HG02623 (cell line): ENCODE data around the gene ABHD12.
"Not testable (repeated sequence)": the region's sequence is repeated elsewhere in the genome, so short reads cannot be mapped to it uniquely, and the experiment has no call there.

Source experiments
- ATAC-seq: cut with Tn5 transposase; IDR thresholded peaks from one replicate; pipeline ENCODE4 v1.9.1; 2021; ENCODE audit warnings: moderate library complexity; ENCODE audit not compliant: unreplicated experiment

The ABHD12 gene

DNA sequence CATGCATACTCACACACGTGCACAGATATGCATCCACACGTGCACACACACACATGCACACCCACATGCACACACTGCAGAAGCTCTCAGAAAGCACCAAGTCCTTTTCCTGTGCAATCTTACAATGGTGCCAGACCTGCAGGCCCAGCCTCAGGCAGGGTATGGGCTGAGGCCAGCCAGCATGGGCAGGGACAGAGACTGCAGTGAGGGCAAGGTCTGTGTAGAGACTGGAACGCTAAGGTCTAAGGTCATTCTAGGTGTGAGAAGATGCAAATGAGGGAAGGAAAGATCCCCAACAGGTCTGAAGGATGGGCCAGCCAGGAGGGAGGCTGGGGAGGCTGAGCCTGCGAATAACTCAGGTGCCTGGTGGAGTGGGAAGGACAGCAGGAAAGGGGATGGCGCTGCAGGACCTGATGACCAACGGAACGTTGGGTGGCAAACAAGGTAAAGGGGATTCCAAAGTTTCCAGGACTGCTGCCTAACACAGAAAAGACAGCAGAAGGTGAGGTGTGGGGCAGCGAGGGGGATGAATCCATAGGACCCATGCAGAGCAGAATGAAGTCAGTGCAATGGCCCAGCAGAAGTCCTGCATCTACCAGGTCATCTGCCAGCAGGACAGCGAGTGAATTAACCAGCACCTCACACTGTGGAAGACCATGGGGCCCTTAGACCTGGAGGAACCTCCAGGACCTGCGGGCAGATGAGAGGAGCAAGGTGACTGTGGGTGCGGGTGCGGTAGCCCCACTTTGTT, 67.0 kb downstream of the ABHD12 start:
- ATAC-seq = no peak

DNA sequence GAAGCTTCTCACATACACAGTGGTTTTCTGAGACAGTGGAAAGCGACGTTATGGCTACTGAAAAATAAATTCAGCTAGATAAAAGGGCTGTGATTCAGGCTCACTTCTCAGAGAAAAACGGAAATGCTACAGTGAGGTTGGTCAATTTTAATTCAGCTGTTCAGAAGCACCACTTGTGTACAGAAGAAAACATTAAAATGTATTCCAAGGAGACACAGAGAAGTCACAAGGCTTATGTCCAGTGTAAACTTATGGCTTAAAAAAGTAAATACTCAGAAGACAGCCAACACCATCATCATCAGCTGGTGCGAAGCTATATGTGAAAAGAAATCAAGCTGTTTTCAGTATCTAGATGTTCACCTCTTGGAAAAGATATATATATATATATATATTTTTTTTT, 68.6 kb downstream of the ABHD12 start:
- no peak for ATAC-seq

DNA sequence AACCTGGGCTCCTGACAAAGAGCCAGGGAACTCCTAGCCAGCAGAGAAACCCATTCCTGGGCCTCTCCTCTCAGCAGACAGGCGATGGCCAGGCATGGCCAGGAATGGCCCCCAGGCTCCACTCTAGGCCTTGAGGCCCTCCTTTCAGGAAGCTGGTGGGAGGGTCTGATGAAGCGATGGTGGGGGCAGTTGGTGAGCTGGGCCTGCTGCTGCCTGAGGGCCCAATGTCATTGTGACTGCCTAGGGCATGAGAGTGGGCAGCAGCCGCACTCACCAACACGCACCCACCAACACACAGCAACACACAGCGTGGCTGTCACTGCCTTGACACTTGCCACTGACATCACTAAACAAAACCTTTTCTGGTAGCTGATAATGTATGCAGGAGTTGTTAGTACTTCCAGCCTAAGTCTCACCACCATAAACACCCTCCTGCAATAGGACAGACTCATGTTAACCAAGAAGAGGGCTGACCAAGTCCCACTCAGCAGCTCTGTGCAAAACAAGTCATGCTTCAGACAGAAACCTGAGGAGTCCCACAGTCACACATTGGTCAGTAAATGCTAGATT, 69.3 kb downstream of the ABHD12 start:
- no peak for ATAC-seq

DNA sequence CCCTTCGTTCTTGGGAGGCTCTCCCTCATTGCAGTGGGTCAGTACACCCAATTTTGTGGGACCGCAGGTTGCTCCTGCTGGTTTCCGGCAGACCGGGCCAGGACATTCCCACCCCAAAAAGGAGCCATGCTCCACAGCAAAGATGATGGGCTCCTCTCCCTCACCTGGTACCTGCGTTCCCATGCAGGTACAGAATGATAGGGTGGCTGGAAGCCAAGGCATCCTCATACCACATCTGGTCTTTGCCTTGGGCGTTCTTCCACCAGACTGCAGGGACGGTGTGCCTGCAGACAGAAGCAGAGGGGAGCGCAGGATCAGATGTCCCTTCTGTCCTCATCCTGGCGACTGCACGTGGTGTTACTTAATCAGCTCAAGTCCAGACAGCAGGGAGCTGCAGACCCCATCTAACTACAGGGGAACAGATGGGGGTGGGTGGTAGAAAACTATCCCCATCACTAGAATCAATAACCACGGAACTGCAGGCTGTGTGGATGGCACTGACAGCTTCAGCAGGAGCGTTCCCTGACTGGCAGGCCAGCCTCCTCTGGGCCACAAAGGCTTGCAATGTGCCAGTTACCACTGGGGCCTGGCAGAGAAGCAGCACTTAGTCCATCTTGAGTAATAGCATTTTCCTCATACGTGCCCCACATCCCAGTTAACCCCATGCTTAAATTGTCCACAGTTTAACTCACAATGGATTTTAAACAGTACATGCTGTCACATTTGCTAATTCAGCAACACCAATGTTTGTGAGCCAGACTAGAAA, 70.4 kb downstream of the ABHD12 start:
- no peak for ATAC-seq

DNA sequence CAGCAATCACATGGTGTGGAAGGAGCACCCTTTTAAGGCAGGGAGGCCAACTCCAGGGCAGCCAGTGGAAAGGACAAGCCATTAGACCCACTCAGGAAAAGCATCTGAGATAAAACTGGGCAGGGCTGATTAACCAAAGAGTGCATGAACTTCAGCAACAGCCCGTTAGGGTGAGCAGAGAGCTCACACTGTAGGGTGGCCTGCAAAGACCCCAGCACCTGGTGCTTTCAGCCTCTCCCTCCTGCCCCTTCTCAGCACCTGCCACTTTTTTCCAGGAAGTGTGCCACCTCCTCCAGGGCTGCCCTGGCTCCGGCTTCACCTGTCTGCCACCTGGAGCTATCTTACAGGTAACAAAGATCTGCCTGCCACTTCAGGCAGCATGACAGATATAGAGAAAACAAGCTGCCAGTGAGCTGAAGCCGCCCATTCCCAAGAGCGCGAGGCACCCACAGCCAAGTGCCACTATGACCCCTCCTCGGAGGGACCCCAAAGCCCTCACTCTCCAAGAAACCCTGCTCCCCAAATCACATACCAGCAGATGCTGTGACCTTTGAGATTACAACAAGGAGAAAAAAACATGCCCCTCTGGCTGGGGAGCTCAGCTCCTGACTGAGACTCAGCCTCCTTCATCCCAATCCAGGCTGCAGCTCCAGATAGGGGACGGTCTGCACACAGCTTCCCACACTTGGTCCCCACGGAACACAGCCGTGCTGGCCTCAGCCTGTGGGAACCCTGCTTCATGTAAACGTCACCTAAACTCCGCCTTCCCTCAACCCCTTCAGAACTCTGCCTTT, 71.2 kb downstream of the ABHD12 start:
- no peak for ATAC-seq

DNA sequence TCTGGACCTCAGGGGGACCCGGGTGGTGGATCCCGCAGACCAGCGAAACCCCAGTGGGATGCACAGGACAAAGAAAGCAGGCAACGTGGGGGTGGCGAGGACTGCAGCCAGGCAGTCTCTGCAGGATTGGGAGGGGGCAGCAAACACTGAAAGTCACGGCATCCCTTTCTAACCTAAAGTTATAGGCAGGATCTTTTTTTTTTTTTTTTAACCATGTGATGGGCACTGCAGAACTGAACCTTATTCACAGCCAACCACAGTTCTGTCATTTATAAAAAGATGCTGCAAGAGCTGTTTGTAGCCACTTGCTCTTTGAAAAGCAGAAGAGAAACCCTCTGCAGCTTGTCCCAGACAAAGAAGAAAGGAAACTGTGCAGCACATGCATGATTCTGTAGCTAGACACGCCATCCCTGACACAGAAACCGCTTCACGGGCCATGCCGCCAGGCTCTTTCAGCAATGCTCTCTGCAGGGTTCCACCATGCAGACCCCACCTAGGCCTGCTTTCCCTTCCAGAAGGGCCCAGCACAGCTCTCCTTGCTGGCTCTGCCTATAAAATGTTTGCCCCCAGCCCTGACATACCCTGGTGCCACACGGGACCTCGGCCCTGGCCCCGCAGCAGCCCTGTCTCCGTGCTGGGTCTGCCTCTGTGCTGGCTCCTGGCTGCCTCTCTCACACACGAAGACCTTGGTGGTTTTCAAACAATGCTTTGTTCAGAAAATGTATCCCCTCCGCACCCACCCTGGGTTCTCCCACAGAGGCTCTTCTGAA, 72.0 kb downstream of the ABHD12 start:
- peak; percentile 91 for ATAC-seq

DNA sequence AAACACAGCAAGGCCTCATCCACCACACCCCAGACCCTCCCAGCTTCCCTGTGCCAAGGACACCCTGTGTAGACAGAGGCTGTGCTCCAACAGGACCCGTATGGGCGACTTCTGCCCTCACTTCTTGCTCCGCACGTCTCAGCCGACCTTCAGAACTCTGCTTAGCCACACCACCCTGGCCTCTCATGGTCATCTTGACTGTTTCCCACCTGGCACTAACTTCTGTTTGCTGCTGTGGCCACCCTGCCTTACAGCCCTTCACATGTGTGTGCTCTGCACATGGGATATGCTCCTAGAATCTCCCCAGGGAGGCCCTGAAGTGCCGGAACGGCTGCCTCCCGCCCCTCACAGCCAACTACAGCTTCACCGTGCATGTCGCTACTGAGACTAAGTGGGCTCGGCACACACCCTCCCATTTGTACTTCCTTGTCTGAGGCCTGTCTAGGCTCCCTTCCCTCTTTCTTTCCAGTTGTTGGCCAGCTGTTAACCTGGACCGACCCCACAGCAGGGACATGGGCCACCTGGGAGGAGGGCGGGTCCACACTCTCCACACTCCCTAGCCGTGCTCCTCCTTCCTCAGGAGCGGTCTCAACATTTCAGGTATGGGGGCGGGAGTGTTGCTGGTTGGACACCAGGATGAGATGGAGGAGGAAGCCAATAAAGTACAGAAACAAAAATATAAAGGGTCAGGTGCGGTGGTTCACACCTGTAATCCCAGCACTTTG, 73.1 kb downstream of the ABHD12 start:
- ATAC-seq = no peak

DNA sequence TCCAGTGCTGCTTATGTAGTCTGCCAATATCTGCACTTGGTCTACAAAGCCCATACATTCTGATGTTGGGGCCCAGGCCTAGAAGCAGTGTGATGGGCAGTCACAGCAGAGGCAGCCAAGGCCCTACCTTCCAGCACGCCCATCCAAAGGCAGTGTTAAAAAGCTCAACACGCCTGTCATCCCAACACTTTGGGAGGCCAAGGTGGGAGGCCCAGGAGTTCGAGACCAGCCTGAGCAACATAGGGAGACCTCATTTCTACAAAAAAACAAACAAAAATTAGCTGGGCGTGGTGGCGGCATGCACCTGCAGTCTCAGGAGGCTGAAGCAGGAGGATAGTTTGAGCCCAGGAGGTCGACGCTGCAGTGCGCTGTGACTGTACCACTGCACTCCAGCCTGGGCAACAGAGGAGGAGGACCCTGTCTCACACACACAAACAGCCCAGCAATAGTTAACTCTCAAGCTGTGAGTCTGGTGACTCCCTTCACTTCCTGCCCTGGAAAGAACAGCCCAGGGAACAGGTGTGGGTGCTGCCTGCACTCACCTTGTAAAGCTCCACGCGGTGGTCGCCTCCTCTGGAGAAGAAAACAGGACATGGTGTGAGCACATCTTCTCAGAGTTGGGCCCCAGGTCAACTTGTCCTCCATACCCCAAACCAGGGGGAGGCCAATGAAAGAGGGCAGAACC, 74.0 kb downstream of the ABHD12 start:
- no peak for ATAC-seq

DNA sequence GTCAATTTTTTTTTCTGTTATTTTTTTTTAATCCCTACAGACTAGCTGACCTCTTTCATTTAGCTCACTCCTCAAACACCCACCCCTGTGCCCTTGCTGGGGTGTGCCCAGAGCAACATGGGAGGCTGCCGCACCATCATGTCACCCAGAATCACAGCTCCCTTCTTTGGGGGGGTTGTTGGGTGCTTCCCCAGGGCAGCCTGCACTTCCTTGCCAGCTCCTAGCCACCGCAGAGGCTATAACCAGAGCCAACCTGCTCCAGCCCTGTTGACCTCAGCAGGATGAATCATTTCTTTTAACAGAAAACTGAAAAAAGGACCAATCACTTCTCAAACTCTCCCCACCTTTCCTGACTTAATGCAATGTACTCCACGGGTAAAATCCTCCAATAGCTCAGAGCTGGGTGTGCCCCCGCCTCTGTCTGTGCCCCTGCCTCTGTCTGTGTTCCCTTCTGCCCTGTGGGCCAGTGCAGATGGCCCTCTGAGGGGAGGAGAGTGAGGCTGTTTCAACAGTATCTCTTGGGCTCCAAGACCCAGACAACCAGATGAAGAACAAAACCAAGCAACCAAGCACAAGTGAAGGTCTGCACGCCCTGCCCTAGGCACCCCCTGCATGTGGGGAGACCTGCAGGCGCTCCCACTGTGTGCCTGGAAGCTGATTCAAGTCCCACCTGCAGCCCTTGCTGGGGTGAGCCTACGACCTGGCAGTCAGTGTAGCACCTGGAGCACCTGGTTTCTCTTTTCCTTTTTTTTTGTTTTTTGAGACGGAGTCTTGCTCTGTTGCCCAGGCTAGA, 75.0 kb downstream of the ABHD12 start:
- no peak for ATAC-seq

DNA sequence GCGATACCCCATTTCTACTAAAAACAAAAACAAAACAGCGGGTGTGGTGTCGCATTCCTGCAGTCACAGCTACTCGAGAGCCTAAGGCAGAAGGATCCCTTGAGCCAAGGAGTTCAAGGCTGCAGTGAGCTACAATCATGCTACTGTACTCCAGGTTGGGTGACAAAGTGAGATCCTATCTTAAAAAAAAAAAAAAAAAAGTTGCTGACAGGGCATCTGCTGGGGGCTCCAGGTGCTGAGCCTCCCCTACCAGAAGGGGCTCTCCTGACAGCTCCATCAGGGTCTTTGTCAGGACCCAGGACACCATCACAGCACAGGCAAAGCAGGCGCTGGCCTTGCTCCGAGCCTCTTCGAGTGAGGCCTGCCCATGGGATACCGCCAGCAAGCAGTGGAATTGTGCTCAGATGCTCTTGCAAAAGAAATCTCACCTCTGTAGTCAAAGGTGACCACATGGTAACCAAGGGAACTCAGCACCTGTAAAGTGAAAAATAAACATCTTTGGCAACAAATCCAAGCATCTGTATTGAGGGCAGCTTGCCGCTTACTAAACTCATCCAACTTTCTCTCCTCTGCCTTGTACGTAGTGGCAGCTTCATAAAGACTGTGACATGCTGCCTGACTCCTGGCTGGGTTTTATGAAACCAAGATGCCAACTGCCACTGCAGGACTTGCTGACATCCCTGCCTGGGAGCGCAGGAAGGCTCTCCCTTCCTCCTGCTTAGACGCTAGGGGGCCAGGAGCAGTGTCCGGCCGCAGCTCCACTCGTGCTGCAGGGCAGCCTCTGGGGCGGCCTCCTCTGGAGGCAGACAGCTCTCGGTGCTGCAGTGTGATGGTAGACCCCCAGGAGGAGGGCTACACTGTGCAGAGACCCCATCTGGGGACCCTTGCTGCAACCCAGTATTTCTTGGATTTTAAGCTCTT, 75.9 kb downstream of the ABHD12 start:
- ATAC-seq = no peak

DNA sequence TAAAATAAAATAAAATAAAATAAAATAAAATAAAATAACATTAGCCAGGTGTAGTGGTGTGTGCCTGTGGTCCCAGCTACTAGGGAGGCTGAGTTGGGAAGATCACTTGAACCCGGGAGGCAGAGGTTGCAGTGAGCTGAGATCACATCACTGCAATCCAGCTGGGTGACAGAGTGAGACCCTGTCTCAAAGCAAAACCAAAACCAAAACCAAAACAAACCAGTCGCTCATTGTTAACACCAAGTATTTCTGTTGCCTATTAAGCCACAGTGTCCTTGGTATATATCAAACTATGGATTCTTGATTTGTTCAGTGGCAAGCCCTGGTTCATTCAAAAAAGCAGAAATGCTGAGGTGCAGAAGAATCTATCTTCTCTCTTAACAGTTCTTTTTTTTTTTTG, 77.0 kb downstream of the ABHD12 start:
- ATAC-seq = no peak

DNA sequence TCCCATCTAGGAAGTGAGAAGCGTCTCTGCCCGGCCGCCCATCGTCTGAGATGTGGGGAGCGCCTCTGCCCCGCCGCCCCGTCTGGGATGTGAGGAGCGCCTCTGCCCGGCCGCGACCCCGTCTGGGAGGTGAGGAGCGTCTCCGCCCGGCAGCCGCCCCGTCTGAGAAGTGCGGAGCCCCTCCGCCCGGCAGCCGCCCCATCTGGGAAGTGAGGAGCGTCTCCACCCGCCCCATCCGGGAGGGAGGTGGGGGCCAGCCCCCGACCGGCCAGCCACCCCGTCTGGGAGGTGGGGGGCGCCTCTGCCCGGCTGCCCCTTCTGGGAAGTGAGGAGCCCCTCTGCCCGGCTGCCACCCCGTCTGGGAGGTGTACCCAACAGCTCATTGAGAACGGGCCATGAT, 77.9 kb downstream of the ABHD12 start:
- not testable (repeated sequence) for ATAC-seq

DNA sequence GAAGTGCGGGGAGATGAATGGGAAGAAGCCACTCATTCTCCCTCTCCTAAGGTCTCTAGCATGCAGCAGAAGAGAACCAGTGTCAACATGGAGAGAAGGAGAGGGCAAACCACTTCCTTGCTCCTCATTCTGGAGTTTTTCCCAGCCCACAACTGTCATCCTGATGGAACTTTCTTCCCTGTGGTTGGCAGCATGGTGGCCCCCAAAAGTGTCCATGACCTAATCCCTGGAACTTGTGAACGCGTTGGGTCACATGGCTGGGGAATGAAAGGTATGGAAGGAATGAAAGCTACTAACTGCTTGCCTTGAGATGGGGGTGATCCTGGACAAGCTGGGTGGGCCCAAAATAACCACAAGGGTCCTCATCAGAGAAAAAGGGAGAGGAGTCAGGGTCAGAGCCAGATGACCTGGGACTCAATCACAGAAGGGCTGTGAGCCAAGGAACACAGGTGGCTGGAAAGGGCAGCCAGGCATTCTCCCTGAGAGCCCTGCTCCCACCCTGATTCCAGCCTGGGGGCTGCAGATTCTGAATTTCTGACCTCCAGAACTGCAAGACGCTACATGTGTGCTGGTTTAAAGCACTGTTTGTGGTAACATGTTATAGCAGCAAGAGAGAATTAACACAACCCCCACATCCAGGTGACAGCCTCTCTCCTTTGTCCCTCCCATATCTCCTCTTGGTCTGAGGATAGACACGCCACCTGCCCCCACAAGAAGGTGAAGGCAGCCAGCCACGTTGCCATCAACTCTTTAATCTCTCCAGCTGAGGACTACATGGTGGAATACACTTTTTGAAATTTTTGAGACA, 79.5 kb downstream of the ABHD12 start:
- ATAC-seq = no peak

DNA sequence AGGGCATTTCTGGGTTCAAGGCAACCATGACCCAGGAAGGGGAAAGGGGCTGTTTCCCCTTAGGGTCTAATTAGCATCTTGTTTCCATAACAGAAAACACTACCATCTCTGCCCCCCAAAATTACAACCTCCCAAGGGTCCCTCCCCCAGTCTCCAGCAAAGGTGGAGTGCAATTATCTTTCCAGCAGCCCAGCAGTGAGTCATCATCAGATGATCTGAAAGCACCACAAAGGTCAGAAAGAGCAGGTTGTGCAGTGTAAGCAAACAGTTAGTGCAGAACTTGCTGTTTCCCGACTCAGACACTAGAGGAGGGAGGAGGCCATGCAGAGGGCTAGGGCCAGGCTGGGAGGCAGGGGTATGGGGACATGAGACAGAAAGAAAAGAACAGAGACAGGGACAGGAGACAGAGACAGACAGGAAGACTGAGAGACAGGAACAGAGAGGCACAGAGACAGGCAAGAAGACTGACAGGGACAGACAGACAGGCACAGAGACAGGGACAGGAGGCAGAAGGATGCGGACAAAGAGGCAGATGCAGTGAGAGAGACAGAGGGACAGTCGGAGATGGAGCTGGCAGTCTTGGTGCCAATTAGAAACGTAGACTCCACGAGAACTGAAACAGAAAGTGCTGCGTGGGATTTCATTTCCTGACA, 80.2 kb downstream of the ABHD12 start:
- ATAC-seq = peak; percentile 91

DNA sequence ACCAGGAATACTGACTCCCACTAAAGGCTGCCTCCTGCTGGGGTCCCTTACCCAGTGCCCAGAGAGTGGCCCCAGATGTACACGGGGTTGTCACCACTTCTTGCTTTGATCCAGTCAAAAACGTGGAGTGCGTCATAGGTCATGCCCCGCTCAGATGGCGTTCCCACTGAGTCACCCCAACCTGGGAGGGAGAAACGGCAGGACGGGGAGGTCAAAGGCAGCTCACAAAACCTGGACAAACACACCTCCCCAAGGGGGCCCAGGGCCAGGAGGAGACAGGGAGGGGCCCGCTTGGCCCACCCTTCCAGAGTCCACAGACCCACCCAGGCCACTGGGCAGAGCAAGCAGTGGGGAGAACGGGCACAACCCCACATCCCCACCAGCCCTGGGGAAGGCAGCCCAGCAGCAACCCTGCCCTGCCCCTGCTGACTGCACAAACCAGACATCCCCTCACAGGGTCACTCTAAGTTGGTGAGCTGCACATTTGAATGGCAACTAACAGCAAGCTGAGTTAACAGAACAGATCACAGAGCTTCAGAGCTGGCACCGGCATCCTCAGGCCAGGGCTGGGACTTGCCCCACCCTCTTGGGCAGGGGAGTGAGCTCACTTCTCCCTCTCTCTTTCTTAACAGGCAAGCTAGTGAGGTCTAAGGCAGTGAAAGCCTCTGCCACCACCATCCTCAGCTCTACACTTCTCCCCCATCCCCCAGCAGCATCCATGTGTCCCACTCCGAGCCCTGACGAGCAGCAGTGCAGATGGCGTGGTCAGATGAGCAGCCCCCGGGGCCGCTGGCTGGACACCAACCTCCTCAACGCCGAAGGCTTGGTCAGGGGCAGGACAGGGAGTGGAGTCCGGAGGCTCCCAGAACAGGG, 81.0 kb downstream of the ABHD12 start:
- no peak for ATAC-seq
